ENCODE measurements around the gene B4GALNT2.

DNA sequence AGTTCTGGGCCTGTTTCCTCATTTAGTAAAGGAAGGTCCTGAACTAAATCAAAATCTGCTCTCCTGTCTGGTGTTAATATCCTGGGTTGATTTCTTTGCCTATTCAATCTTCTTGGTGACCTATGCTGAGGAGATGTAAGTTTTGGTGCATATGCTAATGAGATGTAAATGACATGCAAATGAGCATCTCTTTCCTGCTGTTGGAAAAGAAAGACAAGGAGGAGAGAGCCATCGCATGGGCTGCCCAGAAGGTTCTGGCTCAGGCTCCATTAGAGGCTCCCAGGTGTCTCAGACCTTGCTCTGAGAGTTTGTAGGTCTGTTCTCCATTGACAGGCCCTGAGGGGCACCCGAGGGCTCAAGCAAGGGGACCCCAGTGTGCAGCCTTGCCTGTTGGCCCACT lies 81.3 kb downstream of the B4GALNT2 start:
- no peak for TF ChIP-seq EZH2 (IDR thresholded peaks at IDR 0.05; ENCODE audit: borderline replicate concordance, insufficient read depth, low read length, poor library complexity, severe bottlenecking)
- TF ChIP-seq, protein P1, sequence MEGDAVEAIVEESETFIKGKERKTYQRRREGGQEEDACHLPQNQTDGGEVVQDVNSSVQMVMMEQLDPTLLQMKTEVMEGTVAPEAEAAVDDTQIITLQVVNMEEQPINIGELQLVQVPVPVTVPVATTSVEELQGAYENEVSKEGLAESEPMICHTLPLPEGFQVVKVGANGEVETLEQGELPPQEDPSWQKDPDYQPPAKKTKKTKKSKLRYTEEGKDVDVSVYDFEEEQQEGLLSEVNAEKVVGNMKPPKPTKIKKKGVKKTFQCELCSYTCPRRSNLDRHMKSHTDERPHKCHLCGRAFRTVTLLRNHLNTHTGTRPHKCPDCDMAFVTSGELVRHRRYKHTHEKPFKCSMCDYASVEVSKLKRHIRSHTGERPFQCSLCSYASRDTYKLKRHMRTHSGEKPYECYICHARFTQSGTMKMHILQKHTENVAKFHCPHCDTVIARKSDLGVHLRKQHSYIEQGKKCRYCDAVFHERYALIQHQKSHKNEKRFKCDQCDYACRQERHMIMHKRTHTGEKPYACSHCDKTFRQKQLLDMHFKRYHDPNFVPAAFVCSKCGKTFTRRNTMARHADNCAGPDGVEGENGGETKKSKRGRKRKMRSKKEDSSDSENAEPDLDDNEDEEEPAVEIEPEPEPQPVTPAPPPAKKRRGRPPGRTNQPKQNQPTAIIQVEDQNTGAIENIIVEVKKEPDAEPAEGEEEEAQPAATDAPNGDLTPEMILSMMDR (IDR thresholded peaks at IDR 0.05; ENCODE audit: poor library complexity, severe bottlenecking): no peak
- no peak for TF ChIP-seq POLR2AphosphoS5 (IDR thresholded peaks at IDR 0.05)
- TF ChIP-seq EP300 (conservative IDR thresholded peaks at IDR 0.05; ENCODE audit: poor library complexity, severe bottlenecking): no peak
- TF ChIP-seq, protein P2, sequence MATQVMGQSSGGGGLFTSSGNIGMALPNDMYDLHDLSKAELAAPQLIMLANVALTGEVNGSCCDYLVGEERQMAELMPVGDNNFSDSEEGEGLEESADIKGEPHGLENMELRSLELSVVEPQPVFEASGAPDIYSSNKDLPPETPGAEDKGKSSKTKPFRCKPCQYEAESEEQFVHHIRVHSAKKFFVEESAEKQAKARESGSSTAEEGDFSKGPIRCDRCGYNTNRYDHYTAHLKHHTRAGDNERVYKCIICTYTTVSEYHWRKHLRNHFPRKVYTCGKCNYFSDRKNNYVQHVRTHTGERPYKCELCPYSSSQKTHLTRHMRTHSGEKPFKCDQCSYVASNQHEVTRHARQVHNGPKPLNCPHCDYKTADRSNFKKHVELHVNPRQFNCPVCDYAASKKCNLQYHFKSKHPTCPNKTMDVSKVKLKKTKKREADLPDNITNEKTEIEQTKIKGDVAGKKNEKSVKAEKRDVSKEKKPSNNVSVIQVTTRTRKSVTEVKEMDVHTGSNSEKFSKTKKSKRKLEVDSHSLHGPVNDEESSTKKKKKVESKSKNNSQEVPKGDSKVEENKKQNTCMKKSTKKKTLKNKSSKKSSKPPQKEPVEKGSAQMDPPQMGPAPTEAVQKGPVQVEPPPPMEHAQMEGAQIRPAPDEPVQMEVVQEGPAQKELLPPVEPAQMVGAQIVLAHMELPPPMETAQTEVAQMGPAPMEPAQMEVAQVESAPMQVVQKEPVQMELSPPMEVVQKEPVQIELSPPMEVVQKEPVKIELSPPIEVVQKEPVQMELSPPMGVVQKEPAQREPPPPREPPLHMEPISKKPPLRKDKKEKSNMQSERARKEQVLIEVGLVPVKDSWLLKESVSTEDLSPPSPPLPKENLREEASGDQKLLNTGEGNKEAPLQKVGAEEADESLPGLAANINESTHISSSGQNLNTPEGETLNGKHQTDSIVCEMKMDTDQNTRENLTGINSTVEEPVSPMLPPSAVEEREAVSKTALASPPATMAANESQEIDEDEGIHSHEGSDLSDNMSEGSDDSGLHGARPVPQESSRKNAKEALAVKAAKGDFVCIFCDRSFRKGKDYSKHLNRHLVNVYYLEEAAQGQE (IDR thresholded peaks at IDR 0.05; ENCODE audit: borderline replicate concordance): no peak
- TF ChIP-seq TAF1 (IDR thresholded peaks at IDR 0.05; ENCODE audit: low read depth): no peak
